Cortex of kidney (tissue), 1 donor: ENCODE results near the gene SLC16A3.
"Not testable (repeated sequence)": the region's sequence is repeated elsewhere in the genome, so short reads cannot be mapped to it uniquely, and the experiment has no call there.

Experiments
- DNase-seq: peaks from one replicate; lab custom pipeline; 2025; lab: John Stamatoyannopoulos, UW

The SLC16A3 gene

GRCh38 chr17:82247182-82247823 is 18.5 kb downstream of the SLC16A3 start:
- no peak for DNase-seq

DNA sequence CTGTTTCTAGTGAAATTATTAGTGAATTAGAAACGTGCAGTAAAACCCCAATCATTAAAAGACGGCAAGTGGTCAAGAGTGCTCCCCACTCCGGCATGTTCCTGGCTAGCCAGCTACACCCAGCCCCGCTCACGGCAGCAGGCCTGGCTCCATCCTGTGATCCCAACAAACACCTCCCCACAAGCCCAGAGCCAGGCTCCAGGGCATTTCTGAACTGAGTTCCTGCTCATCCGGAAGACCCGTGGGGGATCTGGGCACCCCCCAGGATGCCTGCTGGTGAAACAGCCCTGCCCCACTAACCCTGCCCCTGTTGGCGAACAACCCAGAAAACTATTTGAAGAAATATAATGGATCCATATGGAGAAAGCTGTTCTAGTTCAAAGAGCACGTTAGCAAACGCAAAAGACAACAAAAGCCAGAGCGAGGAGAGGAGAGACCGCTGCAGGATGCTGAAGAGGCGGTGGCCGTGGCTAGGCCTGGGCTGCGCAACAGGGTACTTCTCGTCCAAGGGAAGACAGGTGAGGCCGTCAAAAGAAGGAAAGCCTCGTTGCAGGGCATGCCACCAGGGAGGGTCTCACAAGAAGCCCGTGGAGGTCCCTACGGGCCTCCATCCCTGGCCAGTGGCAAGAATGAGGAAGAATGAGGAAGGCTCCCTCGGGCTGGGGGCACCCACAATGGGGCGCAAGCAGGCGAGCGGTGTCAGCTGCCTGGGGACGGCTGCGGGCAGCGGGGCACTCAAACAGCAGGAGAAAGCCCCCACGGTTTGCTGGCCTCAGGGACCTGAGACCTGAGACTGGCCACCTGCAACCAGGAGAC is 19.2 kb downstream of the SLC16A3 start:
- no peak for DNase-seq

GRCh38 chr17:82248815-82249674 is 20.2 kb downstream of the SLC16A3 start:
- DNase-seq: no peak

DNA sequence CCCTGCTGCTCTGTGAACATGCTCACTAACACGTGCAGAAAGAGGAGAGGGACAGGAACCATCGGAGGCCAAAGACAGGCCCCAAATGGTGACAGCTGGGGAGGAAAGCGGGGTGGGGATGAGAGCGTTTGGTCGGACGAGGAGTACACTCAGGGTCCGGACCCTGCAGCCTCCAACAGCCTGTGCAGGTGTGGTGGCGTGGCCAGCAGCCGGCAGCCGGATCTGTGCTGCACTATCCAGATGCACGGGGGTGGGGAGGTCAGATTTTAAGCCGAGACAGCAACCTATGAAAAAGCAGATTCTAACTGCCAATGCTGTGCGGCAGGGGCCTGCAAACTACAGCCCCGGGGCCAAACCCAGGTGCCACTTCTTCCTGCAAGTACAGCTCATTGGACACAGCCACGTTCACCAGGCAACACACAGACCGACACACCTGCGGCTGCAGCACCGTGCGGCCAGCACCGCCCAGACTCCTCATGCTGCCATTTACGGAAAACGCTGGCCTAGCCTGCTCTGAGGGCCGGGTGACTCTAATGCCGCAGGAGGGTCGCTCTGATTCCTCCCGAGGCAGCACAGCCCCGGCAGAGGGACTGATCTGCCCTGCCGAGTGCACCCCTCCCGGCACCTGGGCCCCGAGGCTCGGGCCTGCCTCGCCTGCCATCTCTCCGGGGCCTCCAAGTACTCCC is 21.2 kb downstream of the SLC16A3 start:
- no peak for DNase-seq

- DNase-seq: no peak
Measured at GRCh38 chr17:82250868-82251500, 22.1 kb downstream of the SLC16A3 start.

- DNase-seq: no peak
Measured at GRCh38 chr17:82252511-82253178, 23.8 kb downstream of the SLC16A3 start.

DNA sequence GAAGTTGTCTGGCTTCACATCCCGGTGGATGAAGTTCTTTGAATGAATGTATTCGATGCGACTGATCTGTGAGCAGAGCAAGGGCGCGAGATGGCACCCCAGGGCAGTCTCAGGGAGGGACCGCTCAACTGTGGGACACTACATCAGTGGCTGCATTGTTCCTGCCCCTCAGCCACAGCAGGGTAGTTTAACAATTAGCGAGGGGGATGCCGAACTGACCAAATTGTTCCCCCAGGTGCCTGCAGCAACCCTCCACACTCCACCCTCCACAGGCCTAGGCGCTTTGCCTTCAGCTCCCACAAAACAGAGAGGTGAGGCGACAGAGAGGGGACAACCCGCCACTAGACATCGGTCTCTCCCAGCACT is 24.3 kb downstream of the SLC16A3 start:
- no peak for DNase-seq

GRCh38 chr17:82254096-82254495 is 25.3 kb downstream of the SLC16A3 start:
- DNase-seq: not testable (repeated sequence)

DNA sequence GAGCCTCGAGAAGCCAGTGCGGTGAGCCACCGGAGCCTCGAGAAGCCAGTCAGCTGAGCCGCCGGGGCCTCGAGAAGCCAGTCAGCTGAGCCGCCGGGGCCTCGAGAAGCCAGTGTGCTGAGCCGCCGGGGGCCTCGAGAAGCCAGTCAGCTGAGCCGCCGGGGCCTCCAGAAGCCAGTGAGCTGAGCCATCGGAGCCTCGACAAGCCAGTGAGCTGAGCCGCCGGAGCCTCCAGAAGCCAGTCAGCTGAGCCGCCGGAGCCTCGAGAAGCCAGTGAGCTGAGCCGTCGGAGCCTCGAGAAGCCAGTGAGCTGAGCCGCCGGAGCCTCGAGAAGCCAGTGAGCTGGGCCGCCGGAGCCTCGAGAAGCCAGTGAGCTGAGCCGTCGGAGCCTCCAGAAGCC is 25.9 kb downstream of the SLC16A3 start:
- DNase-seq: not testable (repeated sequence)

- no peak for DNase-seq
Measured at GRCh38 chr17:82255402-82255972, 26.6 kb downstream of the SLC16A3 start.

DNA sequence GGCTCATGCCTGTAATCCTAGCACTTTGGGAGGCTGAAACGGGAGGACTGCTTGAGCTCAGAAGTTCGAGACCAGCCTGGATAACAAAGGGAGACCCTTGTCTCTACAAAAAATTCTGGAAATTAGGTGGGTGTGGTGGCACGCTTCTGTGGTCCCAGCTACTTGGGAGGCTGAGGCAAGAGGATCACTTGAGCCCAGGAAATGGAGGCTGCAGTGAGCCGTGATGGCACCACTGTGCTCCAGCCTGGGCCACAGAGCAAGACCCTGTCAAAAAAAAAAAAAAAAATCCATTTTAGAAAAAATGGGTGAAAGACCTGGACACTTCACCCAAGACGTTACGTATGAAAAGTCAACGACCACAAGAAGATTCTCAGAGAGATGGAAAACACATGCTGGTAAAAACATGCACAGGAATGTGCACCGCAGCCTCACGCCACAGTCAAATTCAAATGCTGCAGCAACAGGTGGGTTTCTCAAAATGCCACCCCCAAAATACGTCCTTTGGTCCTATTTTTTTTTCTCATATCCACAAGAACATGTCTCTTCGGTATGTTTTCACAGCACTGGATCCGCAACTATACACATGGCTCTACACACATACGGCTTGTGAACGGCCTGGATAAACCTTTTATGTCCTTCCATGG is 27.5 kb downstream of the SLC16A3 start:
- DNase-seq: no peak

DNA sequence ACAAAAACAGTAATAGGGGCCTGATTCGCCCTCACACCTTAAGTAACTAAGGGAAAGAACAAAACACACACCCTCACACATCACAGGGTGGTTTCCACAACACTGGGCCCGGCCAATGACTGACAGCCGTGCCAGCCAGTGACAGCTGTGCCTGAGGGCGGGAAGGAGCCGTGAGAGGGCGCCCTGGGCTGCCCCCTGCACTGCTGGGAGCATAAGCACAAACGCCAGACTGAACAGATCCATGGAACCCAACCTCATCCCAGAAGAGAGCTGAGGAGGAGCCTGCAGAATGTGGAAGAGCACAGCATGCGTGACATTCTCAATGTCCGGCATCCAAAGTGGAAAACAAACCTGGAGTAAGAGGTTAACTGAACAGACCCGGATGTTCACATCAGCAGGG is 28.6 kb downstream of the SLC16A3 start:
- no peak for DNase-seq

- DNase-seq: no peak
Measured at GRCh38 chr17:82258555-82258954, 29.7 kb downstream of the SLC16A3 start.

GRCh38 chr17:82259972-82260961 is 31.4 kb downstream of the SLC16A3 start:
- DNase-seq: not testable (repeated sequence)

GRCh38 chr17:82262344-82262743 is 33.5 kb downstream of the SLC16A3 start:
- no peak for DNase-seq

GRCh38 chr17:82263641-82264040 is 34.8 kb downstream of the SLC16A3 start:
- DNase-seq: no peak

- DNase-seq: no peak
Measured at GRCh38 chr17:82266142-82266541, 37.3 kb downstream of the SLC16A3 start.

DNA sequence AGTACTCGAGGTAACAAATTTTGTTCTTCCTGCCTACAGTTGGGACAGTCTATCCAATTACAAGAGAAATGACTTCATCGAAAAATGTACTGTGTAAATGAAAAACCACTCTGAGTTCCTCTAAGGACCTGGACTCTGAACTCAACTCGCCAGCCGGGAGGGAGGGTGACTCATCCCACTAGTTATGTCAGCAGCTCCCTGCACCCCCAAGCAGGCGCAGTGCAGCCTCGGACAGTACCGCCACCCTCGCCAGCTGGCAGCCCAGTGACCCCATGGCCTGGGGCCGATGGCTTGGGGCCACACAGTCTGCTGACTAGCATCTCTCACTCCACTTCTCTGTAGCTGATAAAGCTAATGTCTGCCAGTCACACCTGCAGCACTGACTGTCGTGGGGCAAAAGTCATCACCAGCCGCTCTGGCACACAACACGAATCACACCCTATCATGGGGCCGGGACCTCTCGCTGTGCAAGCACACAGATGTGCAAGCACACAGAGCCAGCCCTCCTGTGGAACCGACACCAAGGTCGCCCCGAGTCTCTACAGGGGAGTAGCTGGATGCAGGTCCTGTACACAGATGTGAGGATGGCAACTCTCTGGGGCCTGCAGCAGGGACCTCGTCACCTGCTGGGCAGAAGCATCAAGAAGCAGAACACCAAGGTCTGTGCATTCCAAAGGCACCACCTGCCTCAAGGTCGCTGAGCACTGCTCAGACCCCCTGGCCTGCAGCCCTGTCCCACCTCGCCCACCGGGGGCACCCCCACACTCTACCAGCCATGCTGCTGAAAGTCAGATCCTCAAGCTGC is 38.9 kb downstream of the SLC16A3 start:
- no peak for DNase-seq
